ENCODE measurements around the gene PRKD1.

DNA sequence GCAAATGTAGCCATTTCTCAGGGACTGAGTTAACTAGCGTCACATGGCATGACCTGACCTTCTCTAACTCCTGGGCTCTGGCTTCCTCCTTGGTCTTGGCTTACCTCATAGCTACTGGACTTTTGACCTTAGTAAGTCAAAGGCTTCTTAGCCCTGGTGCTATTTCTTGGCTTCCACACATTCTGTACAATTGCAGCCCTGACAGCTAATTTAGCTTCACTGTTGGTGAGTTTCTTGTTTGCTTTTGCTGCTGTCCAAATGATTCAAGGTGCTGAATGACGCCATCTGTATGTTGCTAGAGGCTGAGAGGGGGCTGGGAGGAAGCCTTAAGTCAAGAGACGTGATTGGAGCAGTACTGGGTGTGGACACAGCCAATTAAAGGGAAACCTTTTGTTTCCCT is 202.7 kb downstream of the PRKD1 start:
- TF ChIP-seq, protein P1, sequence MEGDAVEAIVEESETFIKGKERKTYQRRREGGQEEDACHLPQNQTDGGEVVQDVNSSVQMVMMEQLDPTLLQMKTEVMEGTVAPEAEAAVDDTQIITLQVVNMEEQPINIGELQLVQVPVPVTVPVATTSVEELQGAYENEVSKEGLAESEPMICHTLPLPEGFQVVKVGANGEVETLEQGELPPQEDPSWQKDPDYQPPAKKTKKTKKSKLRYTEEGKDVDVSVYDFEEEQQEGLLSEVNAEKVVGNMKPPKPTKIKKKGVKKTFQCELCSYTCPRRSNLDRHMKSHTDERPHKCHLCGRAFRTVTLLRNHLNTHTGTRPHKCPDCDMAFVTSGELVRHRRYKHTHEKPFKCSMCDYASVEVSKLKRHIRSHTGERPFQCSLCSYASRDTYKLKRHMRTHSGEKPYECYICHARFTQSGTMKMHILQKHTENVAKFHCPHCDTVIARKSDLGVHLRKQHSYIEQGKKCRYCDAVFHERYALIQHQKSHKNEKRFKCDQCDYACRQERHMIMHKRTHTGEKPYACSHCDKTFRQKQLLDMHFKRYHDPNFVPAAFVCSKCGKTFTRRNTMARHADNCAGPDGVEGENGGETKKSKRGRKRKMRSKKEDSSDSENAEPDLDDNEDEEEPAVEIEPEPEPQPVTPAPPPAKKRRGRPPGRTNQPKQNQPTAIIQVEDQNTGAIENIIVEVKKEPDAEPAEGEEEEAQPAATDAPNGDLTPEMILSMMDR (IDR thresholded peaks at IDR 0.05; ENCODE audit: low read length), result no peak
- TF ChIP-seq EZH2 (IDR thresholded peaks at IDR 0.05; ENCODE audit: borderline replicate concordance, low read length), result no peak
